H1 (cell line): ENCODE data around the gene RFTN2.

ENCODE experiments used
- ASH2L ChIP-seq: fragments of 200-600, 300-600 bp; sonication (generic); IDR thresholded peaks from one replicate; pipeline ENCODE4 v1.7.1; 2017; ENCODE audit warnings: low read length
- BRCA1 ChIP-seq: IDR thresholded peaks from 2 replicates; pipeline ENCODE4 v1.6.1; 2012; ENCODE audit warnings: low read depth, low read length, improper control_type of control experiment
- CTCF ChIP-seq, 3 experiments: IDR thresholded peaks; 1 replicate in 2 of 3; 2 replicates in 1 of 3; pipeline versions ENCODE4 v1.5.1 to v1.6.1; 2011; ENCODE audit warnings: low read length in 3 of 3, mild to moderate bottlenecking in 3 of 3, inconsistent platforms in 2 of 3, low read depth in 1 of 3, moderate library complexity in 1 of 3; ENCODE audit not compliant: insufficient read depth in 1 of 3; ENCODE audit errors: control extremely low read depth in 1 of 3
- JUND ChIP-seq: IDR thresholded peaks from 2 replicates; pipeline ENCODE4 v1.6.1; 2011; ENCODE audit warnings: mild to moderate bottlenecking, improper control_type of control experiment, low read length
- MAX ChIP-seq: IDR thresholded peaks from 2 replicates; pipeline ENCODE4 v1.6.1; 2012; ENCODE audit warnings: inconsistent platforms
- RFX5 ChIP-seq: IDR thresholded peaks from 2 replicates; pipeline ENCODE4 v1.6.1; 2011; ENCODE audit warnings: low read depth, low read length, improper control_type of control experiment, borderline replicate concordance
- RXRA ChIP-seq: IDR thresholded peaks from 2 replicates; pipeline ENCODE4 v1.6.1; 2011; ENCODE audit warnings: low read depth, mild to moderate bottlenecking, low read length, moderate library complexity; ENCODE audit not compliant: insufficient read depth
- SIRT6 ChIP-seq: IDR thresholded peaks from one replicate; pipeline ENCODE4 v1.7.1; 2012; ENCODE audit warnings: low read length, inconsistent platforms
- SIX5 ChIP-seq: IDR thresholded peaks from 2 replicates; pipeline ENCODE4 v1.6.1; 2011; ENCODE audit warnings: mild to moderate bottlenecking, low read depth, low read length
- SUZ12 ChIP-seq: fragments of 200-600 bp; sonication (generic); IDR thresholded peaks from 2 replicates; pipeline ENCODE4 v1.6.1; 2012; ENCODE audit warnings: mild to moderate bottlenecking, inconsistent platforms, low read length, moderate library complexity, mixed read lengths
- TAF1 ChIP-seq: IDR thresholded peaks from 2 replicates; pipeline ENCODE4 v1.6.1; 2011; ENCODE audit warnings: mild to moderate bottlenecking, low read depth, low read length
- TEAD4 ChIP-seq: IDR thresholded peaks from 2 replicates; pipeline ENCODE4 v1.6.1; 2012; ENCODE audit warnings: low read depth, low read length, inconsistent platforms, mixed read lengths

GRCh38 chr2:197560146-197560665, 115.2 kb downstream of the RFTN2 start:
- TF ChIP-seq CTCF (IDR thresholded peaks at IDR 0.05; ENCODE audit: control extremely low read depth in 1 of 3, insufficient read depth in 1 of 3, low read depth in 1 of 3, low read length in 3 of 3): no peak
- TF ChIP-seq TEAD4: no peak
- TF ChIP-seq RFX5: no peak
- no peak for TF ChIP-seq SIX5
- no peak for TF ChIP-seq RXRA
- no peak for TF ChIP-seq JUND
- TF ChIP-seq BRCA1: no peak
- no peak for TF ChIP-seq MAX
- TF ChIP-seq SIRT6: no peak
- no peak for TF ChIP-seq ASH2L
- TF ChIP-seq SUZ12: no peak
- TF ChIP-seq TAF1: no peak
